ENCODE data around the gene OPALIN.
A peak's percentile ranks its signal among the peaks of the same experiment; 100 is the strongest.
"Not testable (repeated sequence)": the region's sequence is repeated elsewhere in the genome, so short reads cannot be mapped to it uniquely, and the experiment has no call there.

Gene OPALIN

GRCh38 chr10:96317067-96317833 lies 41.6 kb downstream of the OPALIN start:
- TF ChIP-seq CTCF (conservative IDR thresholded peaks at IDR 0.05; ENCODE audit: low read length), result no peak
- H3K4me3 ChIP-seq (ENCODE audit: low read length), result no peak overlapping the region
- no peak for DNase-seq (ENCODE audit: low read depth)

GRCh38 chr10:96313344-96313743 lies 45.5 kb downstream of the OPALIN start:
- DNase-seq (ENCODE audit: low read depth), result no peak
- no peak for TF ChIP-seq CTCF (conservative IDR thresholded peaks at IDR 0.05; ENCODE audit: low read length)
- H3K4me3 ChIP-seq (ENCODE audit: low read length), result no peak overlapping the region

- no peak overlapping the region for H3K4me3 ChIP-seq (ENCODE audit: low read length)
- TF ChIP-seq CTCF (conservative IDR thresholded peaks at IDR 0.05; ENCODE audit: low read length), result no peak
- no peak for DNase-seq (ENCODE audit: low read depth)
Observed at GRCh38 chr10:96311180-96311715, 47.6 kb downstream of the OPALIN start.

- no peak for TF ChIP-seq CTCF (conservative IDR thresholded peaks at IDR 0.05; ENCODE audit: low read length)
- DNase-seq (ENCODE audit: low read depth), result no peak
- H3K4me3 ChIP-seq (ENCODE audit: low read length), result no peak overlapping the region
Observed at GRCh38 chr10:96310321-96310669, 48.5 kb downstream of the OPALIN start.

- no peak for TF ChIP-seq CTCF (conservative IDR thresholded peaks at IDR 0.05; ENCODE audit: low read length)
- no peak overlapping the region for H3K4me3 ChIP-seq (ENCODE audit: low read length)
- no peak for DNase-seq (ENCODE audit: low read depth)
Observed at GRCh38 chr10:96309628-96310320, 49.0 kb downstream of the OPALIN start.

GRCh38 chr10:96308854-96309253 lies 49.9 kb downstream of the OPALIN start:
- H3K4me3 ChIP-seq (ENCODE audit: low read length); DNase-seq (ENCODE audit: low read depth): not testable (repeated sequence)

- no peak for TF ChIP-seq CTCF (conservative IDR thresholded peaks at IDR 0.05; ENCODE audit: low read length)
- peak; percentile 7 for DNase-seq (ENCODE audit: low read depth)
- H3K4me3 ChIP-seq (ENCODE audit: low read length), result no peak overlapping the region
Observed at GRCh38 chr10:96306516-96306915, 52.3 kb downstream of the OPALIN start.
